Astrocyte (in vitro differentiated cells and primary cell): ENCODE measurements around the gene RBPJ.

ENCODE experiments used
- CTCF ChIP-seq: IDR thresholded peaks from 2 replicates; pipeline ENCODE4 v1.5.1; 2011; ENCODE audit warnings: low read depth, mild to moderate bottlenecking, inconsistent platforms, low read length, moderate library complexity; ENCODE audit not compliant: insufficient read depth
- EZH2 ChIP-seq: IDR thresholded peaks from 2 replicates; pipeline ENCODE4 v1.6.1; 2012; ENCODE audit warnings: mild to moderate bottlenecking, low read length, inconsistent platforms; ENCODE audit not compliant: insufficient read depth

GRCh38 chr4:26307037-26307800, 13.6 kb upstream of the RBPJ start:
- no peak for TF ChIP-seq CTCF
- no peak for TF ChIP-seq EZH2
